Uterus (tissue), 4 donors: ENCODE measurements around the gene WEE1. TPM values are rescaled to one million over a fixed set of nuclear protein-coding genes. Genes with fewer than 3 reads are reported as not detected.

Experiments used
- DNase-seq, 2 donors: peaks; one replicate each; pipeline ENCODE4 v3.0.0-alpha.2; 2019 to 2020
- H3K27ac ChIP-seq, 2 donors: fragments of 200-600 bp; sonication (generic); 1 replicate in 1 of 2; 2 replicates in 1 of 2; pipeline ENCODE4 v1.5.1; 2016 to 2018
- H3K27me3 ChIP-seq, 2 donors: fragments of 200-600 bp; sonication (generic); one replicate each; pipeline ENCODE4 v1.5.1; 2018 to 2019; ENCODE audit warnings: control low read depth in 1 of 2
- H3K36me3 ChIP-seq, 2 donors: fragments of 200-600 bp; sonication (generic); one replicate each; pipeline ENCODE4 v1.5.1; 2019; ENCODE audit warnings: control low read depth in 1 of 2
- H3K4me1 ChIP-seq, 2 donors: fragments of 200-600 bp; sonication (generic); one replicate each; pipeline ENCODE4 v1.5.1; 2018 to 2019; ENCODE audit warnings: control low read depth in 1 of 2
- H3K4me3 ChIP-seq, 2 donors: fragments of 200-600 bp; sonication (generic); 1 replicate in 1 of 2; 2 replicates in 1 of 2; pipeline ENCODE4 v1.5.1; 2018 to 2019; ENCODE audit warnings: mild to moderate bottlenecking in 1 of 2
- H3K9me3 ChIP-seq, 2 donors: fragments of 200-600 bp; sonication (generic); one replicate each; pipeline ENCODE4 v1.5.1; 2019; ENCODE audit warnings: control low read depth in 1 of 2
- CTCF ChIP-seq, 4 experiments: fragments of 200-600 bp in 2 of 4; fragments of 450-650 bp in 2 of 4; sonication (generic) in 2 of 4; IDR thresholded peaks; one replicate each; pipeline ENCODE4 v1.5.1; 2016 to 2019; ENCODE audit warnings: antibody characterized with exemption in 4 of 4, mild to moderate bottlenecking in 2 of 4, moderate library complexity in 1 of 4
- POLR2A ChIP-seq, 2 donors: fragments of 450-650 bp; IDR thresholded peaks; one replicate each; pipeline ENCODE4 v1.6.1; 2016; ENCODE audit warnings: antibody characterized with exemption in 2 of 2, mild to moderate bottlenecking in 1 of 2, moderate library complexity in 1 of 2
- intact Hi-C: fragments of 100-400 bp; cut with DNase I; formaldehyde crosslinking; loops from one replicate; pipeline ENCODE4 v1.15.1; 2023; ENCODE audit warnings: low total_unique reads
- small RNA-seq: library from RNA; depleted of rRNA; stranded (forward); fragments of <200 nt; gene quantifications from one replicate; pipeline ENCODE3, GENCODE V24; 2016
- total RNA-seq, 4 donors: library from RNA; depleted of rRNA in 3 of 4; stranded (reverse); fragments of >200 nt in 3 of 4; gene quantifications; one replicate each; pipeline versions ENCODE4 v1.1.0 to v1.2.4, GENCODE V29; 2014 to 2023
- donor health status: DM: yes; HTN: yes; CAD: no.

Gene WEE1
- total RNA-seq, 4 donors from 2014 or later = 30.0 to 105 (median 60.0) TPM

- H3K27ac ChIP-seq = no peak overlapping the region
- H3K4me3 ChIP-seq = no peak overlapping the region
- TF ChIP-seq CTCF (IDR thresholded peaks at IDR 0.05) (no peak), POLR2A (IDR thresholded peaks at IDR 0.05) (no peak)
- no peak for DNase-seq
- no peaks in the 10 kb centered on the region for H3K27me3 ChIP-seq
- H3K36me3 ChIP-seq = no peaks in the 10 kb centered on the region
- H3K9me3 ChIP-seq = no peaks in the 10 kb centered on the region
- no peaks in the 10 kb centered on the region for H3K4me1 ChIP-seq
- intact Hi-C loops = no loop called here
Measured at GRCh38 chr11:9633679-9634078, 60.2 kb downstream of the WEE1 start.

- H3K36me3 ChIP-seq = no peaks in the 10 kb centered on the region
- no peak overlapping the region for H3K4me3 ChIP-seq
- DNase-seq = no peak
- no peaks in the 10 kb centered on the region for H3K9me3 ChIP-seq
- no peaks in the 10 kb centered on the region for H3K27me3 ChIP-seq
- H3K27ac ChIP-seq = no peak overlapping the region
- no peak for TF ChIP-seq POLR2A (IDR thresholded peaks at IDR 0.05)
- TF ChIP-seq CTCF (IDR thresholded peaks at IDR 0.05) = no peak
- no peaks in the 10 kb centered on the region for H3K4me1 ChIP-seq
- intact Hi-C loops = no loop called here
Measured at GRCh38 chr11:9636691-9637090, 63.2 kb downstream of the WEE1 start.

GRCh38 chr11:9639099-9639498 lies 65.6 kb downstream of the WEE1 start:
- TF ChIP-seq POLR2A (IDR thresholded peaks at IDR 0.05) (no peak), CTCF (IDR thresholded peaks at IDR 0.05) (no peak)

More at GRCh38 chr11:9639099-9639498, 65.6 kb downstream of the WEE1 start:
- no peak overlapping the region for H3K4me3 ChIP-seq
- H3K27me3 ChIP-seq = no peaks in the 10 kb centered on the region
- no peaks in the 10 kb centered on the region for H3K4me1 ChIP-seq
- DNase-seq = peak in 1 of 2 donors; percentile 68
- H3K27ac ChIP-seq = peak overlapping the region in 1 of 2 donors; percentile 26
- H3K36me3 ChIP-seq = no peaks in the 10 kb centered on the region
- H3K9me3 ChIP-seq = no peaks in the 10 kb centered on the region
- intact Hi-C loops = no loop called here

Small RNAs within 50 kb of the gene (small RNA-seq; reads per million reads assigned to genes)
- not detected for gene RF01210

Other genes with a start within 250 kb of the WEE1 start
- 100 to 1,000 TPM in 2 of 4 donors, 10 to 100 TPM in 2; 79.1 to 188 (median 140) TPM for gene IPO7, start 189.0 kb upstream of the WEE1 start, total RNA-seq
- 100 to 1,000 TPM in 1 of 4 donors, 10 to 100 TPM in 3; 41.6 to 144 (median 44.3) TPM for gene ZNF143, start 112.7 kb upstream of the WEE1 start, total RNA-seq
- gene SWAP70, start 90.4 kb downstream of the WEE1 start, total RNA-seq = 10 to 100 TPM; 11.5 to 65.6 (median 41.5) TPM